ENCODE data around the gene HTR6. TPM values are rescaled to one million over a fixed set of nuclear protein-coding genes. Genes with fewer than 3 reads are reported as not detected.

HTR6 gene
- total RNA-seq, 1 experiment from 2014 or later = 0.10 TPM

DNA sequence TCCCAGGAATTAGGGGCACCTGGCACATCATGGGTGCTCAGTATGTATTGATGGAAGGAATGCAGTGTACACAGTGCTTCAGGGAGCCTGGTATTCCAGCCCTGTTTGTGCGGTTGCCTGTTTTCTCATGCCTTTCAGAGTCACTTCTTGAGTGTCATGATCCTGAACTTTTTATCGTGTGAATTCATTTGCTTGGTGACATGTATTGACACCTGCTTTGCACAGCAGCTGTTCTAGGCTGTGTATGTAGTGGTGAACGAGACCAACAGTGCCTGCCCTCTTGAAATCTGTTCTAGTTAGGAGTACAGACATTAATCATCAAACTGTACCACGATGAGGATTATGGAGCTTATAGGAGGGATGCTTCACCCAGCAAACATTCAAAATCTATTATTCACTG, 6.1 kb downstream of the HTR6 start:
- ChIA-PET POLR2A (no interaction called here), CTCF (interaction anchor here (0.7 kb wide), 1 partner anchor 10 kb away, joined by 5 read pairs; no protein-coding TSS in a partner anchor)
- Histone ChIP-seq H3K4me1 (ENCODE audit: control insufficient read depth, insufficient read depth, low read length) (no peaks in the 10 kb centered on the region), H3K27me3 (ENCODE audit: control insufficient read depth, insufficient read depth, low read length) (peaks cover 2% of the 10 kb centered on the region; the same call in 1 of the 2 replicates), H3K4me3 (ENCODE audit: low read depth in 2 of 2, low read length in 2 of 2) (no peak overlapping the region), H3K36me3 (ENCODE audit: control insufficient read depth, insufficient read depth, low read length) (no peaks in the 10 kb centered on the region), H3K9me3 (ENCODE audit: control insufficient read depth, insufficient read depth, low read depth, low read length) (no peaks in the 10 kb centered on the region), H3K27ac (ENCODE audit: low read length) (no peak overlapping the region)
- TF ChIP-seq TCF7L2 (IDR thresholded peaks at IDR 0.05; ENCODE audit: low read depth, low read length) (no peak), SIN3A (IDR thresholded peaks at IDR 0.05; ENCODE audit: borderline replicate concordance, insufficient read depth, low read depth, low read length) (no peak), POLR2AphosphoS5 (IDR thresholded peaks at IDR 0.05; ENCODE audit: low read depth, low read length) (no peak)
- TF ChIP-seq, protein P1, sequence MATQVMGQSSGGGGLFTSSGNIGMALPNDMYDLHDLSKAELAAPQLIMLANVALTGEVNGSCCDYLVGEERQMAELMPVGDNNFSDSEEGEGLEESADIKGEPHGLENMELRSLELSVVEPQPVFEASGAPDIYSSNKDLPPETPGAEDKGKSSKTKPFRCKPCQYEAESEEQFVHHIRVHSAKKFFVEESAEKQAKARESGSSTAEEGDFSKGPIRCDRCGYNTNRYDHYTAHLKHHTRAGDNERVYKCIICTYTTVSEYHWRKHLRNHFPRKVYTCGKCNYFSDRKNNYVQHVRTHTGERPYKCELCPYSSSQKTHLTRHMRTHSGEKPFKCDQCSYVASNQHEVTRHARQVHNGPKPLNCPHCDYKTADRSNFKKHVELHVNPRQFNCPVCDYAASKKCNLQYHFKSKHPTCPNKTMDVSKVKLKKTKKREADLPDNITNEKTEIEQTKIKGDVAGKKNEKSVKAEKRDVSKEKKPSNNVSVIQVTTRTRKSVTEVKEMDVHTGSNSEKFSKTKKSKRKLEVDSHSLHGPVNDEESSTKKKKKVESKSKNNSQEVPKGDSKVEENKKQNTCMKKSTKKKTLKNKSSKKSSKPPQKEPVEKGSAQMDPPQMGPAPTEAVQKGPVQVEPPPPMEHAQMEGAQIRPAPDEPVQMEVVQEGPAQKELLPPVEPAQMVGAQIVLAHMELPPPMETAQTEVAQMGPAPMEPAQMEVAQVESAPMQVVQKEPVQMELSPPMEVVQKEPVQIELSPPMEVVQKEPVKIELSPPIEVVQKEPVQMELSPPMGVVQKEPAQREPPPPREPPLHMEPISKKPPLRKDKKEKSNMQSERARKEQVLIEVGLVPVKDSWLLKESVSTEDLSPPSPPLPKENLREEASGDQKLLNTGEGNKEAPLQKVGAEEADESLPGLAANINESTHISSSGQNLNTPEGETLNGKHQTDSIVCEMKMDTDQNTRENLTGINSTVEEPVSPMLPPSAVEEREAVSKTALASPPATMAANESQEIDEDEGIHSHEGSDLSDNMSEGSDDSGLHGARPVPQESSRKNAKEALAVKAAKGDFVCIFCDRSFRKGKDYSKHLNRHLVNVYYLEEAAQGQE (IDR thresholded peaks at IDR 0.05; ENCODE audit: insufficient read depth in 1 of 2, low read depth in 2 of 2, low read length in 1 of 2) = no peak
- TF ChIP-seq, protein P2, sequence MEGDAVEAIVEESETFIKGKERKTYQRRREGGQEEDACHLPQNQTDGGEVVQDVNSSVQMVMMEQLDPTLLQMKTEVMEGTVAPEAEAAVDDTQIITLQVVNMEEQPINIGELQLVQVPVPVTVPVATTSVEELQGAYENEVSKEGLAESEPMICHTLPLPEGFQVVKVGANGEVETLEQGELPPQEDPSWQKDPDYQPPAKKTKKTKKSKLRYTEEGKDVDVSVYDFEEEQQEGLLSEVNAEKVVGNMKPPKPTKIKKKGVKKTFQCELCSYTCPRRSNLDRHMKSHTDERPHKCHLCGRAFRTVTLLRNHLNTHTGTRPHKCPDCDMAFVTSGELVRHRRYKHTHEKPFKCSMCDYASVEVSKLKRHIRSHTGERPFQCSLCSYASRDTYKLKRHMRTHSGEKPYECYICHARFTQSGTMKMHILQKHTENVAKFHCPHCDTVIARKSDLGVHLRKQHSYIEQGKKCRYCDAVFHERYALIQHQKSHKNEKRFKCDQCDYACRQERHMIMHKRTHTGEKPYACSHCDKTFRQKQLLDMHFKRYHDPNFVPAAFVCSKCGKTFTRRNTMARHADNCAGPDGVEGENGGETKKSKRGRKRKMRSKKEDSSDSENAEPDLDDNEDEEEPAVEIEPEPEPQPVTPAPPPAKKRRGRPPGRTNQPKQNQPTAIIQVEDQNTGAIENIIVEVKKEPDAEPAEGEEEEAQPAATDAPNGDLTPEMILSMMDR (IDR thresholded peaks at IDR 0.05) = no peak
- in situ Hi-C loops (cut with HindIII; ENCODE audit: low pct_unique_long_range_greater_than_20kb, low sequenced_read_pairs) = no loop called here
- DNase-seq (ENCODE audit: low read depth, low spot score) = no peak
- no peak for ATAC-seq
- BruUV-seq (replicated peaks) = no TSS peak
- intact Hi-C loops (cut with micrococcal nuclease; ENCODE audit: unreplicated experiment) = no loop called here

- DNase-seq (ENCODE audit: low read depth, low spot score) (no peak), ATAC-seq (no peak)
- intact Hi-C loops (cut with micrococcal nuclease; ENCODE audit: unreplicated experiment) = no loop called here
- in situ Hi-C loops (cut with HindIII; ENCODE audit: low pct_unique_long_range_greater_than_20kb, low sequenced_read_pairs) = no loop called here
- no peaks in the 10 kb centered on the region for H3K4me1 ChIP-seq (ENCODE audit: control insufficient read depth, insufficient read depth, low read length)
- H3K27me3 ChIP-seq (ENCODE audit: control insufficient read depth, insufficient read depth, low read length) = peaks cover 2% of the 10 kb centered on the region; the same call in 1 of the 2 replicates
- ChIA-PET CTCF (no interaction called here), POLR2A (no interaction called here)
- H3K4me3 ChIP-seq (ENCODE audit: low read depth in 2 of 2, low read length in 2 of 2) = no peak overlapping the region
- BruUV-seq (replicated peaks) = no TSS peak
- TF ChIP-seq POLR2AphosphoS5 (IDR thresholded peaks at IDR 0.05; ENCODE audit: low read depth, low read length) (no peak), SIN3A (IDR thresholded peaks at IDR 0.05; ENCODE audit: borderline replicate concordance, insufficient read depth, low read depth, low read length) (no peak), TCF7L2 (IDR thresholded peaks at IDR 0.05; ENCODE audit: low read depth, low read length) (no peak)
- TF ChIP-seq, protein P1 (IDR thresholded peaks at IDR 0.05; ENCODE audit: insufficient read depth in 1 of 2, low read depth in 2 of 2, low read length in 1 of 2) = no peak
- TF ChIP-seq, protein P2 (IDR thresholded peaks at IDR 0.05) = no peak
- no peaks in the 10 kb centered on the region for H3K36me3 ChIP-seq (ENCODE audit: control insufficient read depth, insufficient read depth, low read length)
- no peaks in the 10 kb centered on the region for H3K9me3 ChIP-seq (ENCODE audit: control insufficient read depth, insufficient read depth, low read depth, low read length)
- no peak overlapping the region for H3K27ac ChIP-seq (ENCODE audit: low read length)
Measured at GRCh38 chr1:19672237-19672636, 7.6 kb downstream of the HTR6 start.

All from Panc1 (cell line).